ENCODE data around the gene STUM. TPM values are rescaled to one million over a fixed set of nuclear protein-coding genes. Genes with fewer than 3 reads are reported as not detected.

The STUM gene
- total RNA-seq, 2 donors from 2014 or later, result 1.3 to 1.6 TPM

- TF ChIP-seq CTCF (IDR thresholded peaks at IDR 0.05) (no peak), POLR2A (IDR thresholded peaks at IDR 0.05) (no peak)
- ATAC-seq (no peak), DNase-seq (no peak)
- intact Hi-C loops (cut with DNase I), result no loop called here
- Histone ChIP-seq H3K27ac (peak overlapping the region in 2 of 4 donors; percentile 21 to 93), H3K27me3 (no peaks in the 10 kb centered on the region), H3K36me3 (replicated peaks in 1 of 2; ENCODE audit: insufficient read depth in 1 of 2, low read depth in 2 of 2) (no peaks in the 10 kb centered on the region), H3K9me3 (no peaks in the 10 kb centered on the region), H3K4me1 (peaks cover 48% of the 10 kb centered on the region), H3K4me3 (no peak overlapping the region)
- 67 to 84% methylated on average over 7 to 8 of the region's 8 CpGs for WGBS, 2 donors
Measured at GRCh38 chr1:226654046-226654667, 105.6 kb downstream of the STUM start.

- no peaks in the 10 kb centered on the region for H3K36me3 ChIP-seq (replicated peaks in 1 of 2; ENCODE audit: insufficient read depth in 1 of 2, low read depth in 2 of 2)
- peaks cover 53% of the 10 kb centered on the region for H3K4me1 ChIP-seq
- H3K27me3 ChIP-seq, result no peaks in the 10 kb centered on the region
- WGBS, 2 donors, result 77 to 84% methylated on average over 5 to 8 of the region's 8 CpGs
- H3K27ac ChIP-seq, result peak overlapping the region in 3 of 4 donors; percentile 21 to 93 (median 65)
- H3K9me3 ChIP-seq, result no peaks in the 10 kb centered on the region
- no peak overlapping the region for H3K4me3 ChIP-seq
- TF ChIP-seq POLR2A (IDR thresholded peaks at IDR 0.05), result no peak
- TF ChIP-seq CTCF (IDR thresholded peaks at IDR 0.05), result no peak
- DNase-seq (no peak), ATAC-seq (no peak)
- intact Hi-C loops (cut with DNase I), result no loop called here
Measured at GRCh38 chr1:226654668-226655055, 106.1 kb downstream of the STUM start.

GRCh38 chr1:226655251-226656163 is 106.9 kb downstream of the STUM start:
- intact Hi-C loops (cut with DNase I), result no loop called here
- Histone ChIP-seq H3K36me3 (replicated peaks in 1 of 2; ENCODE audit: insufficient read depth in 1 of 2, low read depth in 2 of 2) (no peaks in the 10 kb centered on the region), H3K27ac (peak overlapping the region; percentile 65 to 93 (median 80)), H3K4me3 (no peak overlapping the region), H3K9me3 (no peaks in the 10 kb centered on the region), H3K27me3 (no peaks in the 10 kb centered on the region), H3K4me1 (peaks cover 61% of the 10 kb centered on the region)
- TF ChIP-seq CTCF (IDR thresholded peaks at IDR 0.05) (no peak), POLR2A (IDR thresholded peaks at IDR 0.05) (no peak)
- 77 to 88% methylated on average over 8 to 12 of the region's 12 CpGs for WGBS, 2 donors
- ATAC-seq, result no peak
- DNase-seq, result peak in 1 of 4 donors; percentile 47

- DNase-seq, result peak; percentile 73 to 86 (median 84)
- Histone ChIP-seq H3K4me1 (peaks cover 61% of the 10 kb centered on the region), H3K27ac (peak overlapping the region; percentile 65 to 93 (median 80)), H3K9me3 (no peaks in the 10 kb centered on the region), H3K27me3 (no peaks in the 10 kb centered on the region), H3K4me3 (no peak overlapping the region), H3K36me3 (replicated peaks in 1 of 2; ENCODE audit: insufficient read depth in 1 of 2, low read depth in 2 of 2) (no peaks in the 10 kb centered on the region)
- intact Hi-C loops (cut with DNase I), result no loop called here
- peak; percentile 68 for ATAC-seq
- 12 to 17% methylated on average over 4 of the region's 4 CpGs for WGBS, 2 donors
- TF ChIP-seq POLR2A (IDR thresholded peaks at IDR 0.05), result no peak
- no peak for TF ChIP-seq CTCF (IDR thresholded peaks at IDR 0.05)
Measured at GRCh38 chr1:226656201-226656600, 107.6 kb downstream of the STUM start.
